Glutamatergic neuron (in vitro differentiated cells): ENCODE measurements around the gene THBS1. TPM values are rescaled to one million over a fixed set of nuclear protein-coding genes. Genes with fewer than 3 reads are reported as not detected.

Experiments
- DNase-seq: peaks from one replicate; pipeline ENCODE4 v3.0.0; 2022
- H3K27ac Mint-ChIP-seq: one replicate; pipeline ENCODE4 v1.8.0; 2020; ENCODE audit warnings: mild to moderate bottlenecking, mixed read lengths, inconsistent platforms; ENCODE audit not compliant: unreplicated experiment
- H3K27me3 Mint-ChIP-seq: one replicate; pipeline ENCODE4 v1.8.0; 2020; ENCODE audit warnings: mild to moderate bottlenecking, moderate library complexity, mixed read lengths, inconsistent platforms; ENCODE audit not compliant: unreplicated experiment
- H3K36me3 Mint-ChIP-seq: one replicate; pipeline ENCODE4 v1.8.0; 2020; ENCODE audit warnings: mild to moderate bottlenecking, mixed read lengths, inconsistent platforms; ENCODE audit not compliant: unreplicated experiment
- H3K4me1 Mint-ChIP-seq: one replicate; pipeline ENCODE4 v1.8.0; 2020; ENCODE audit warnings: mild to moderate bottlenecking, low read depth, mixed read lengths, inconsistent platforms; ENCODE audit not compliant: unreplicated experiment
- H3K4me3 Mint-ChIP-seq: one replicate; pipeline ENCODE4 v1.8.0; 2020; ENCODE audit warnings: mild to moderate bottlenecking, mixed read lengths, inconsistent platforms; ENCODE audit not compliant: unreplicated experiment
- H3K9me3 Mint-ChIP-seq: one replicate; pipeline ENCODE4 v1.8.0; 2020; ENCODE audit warnings: mild to moderate bottlenecking, moderate library complexity, mixed read lengths, inconsistent platforms; ENCODE audit not compliant: unreplicated experiment
- CTCF ChIP-seq: fragments of 200-600 bp; sonication (generic); IDR thresholded peaks from one replicate; pipeline ENCODE4 v1.5.0; 2021; ENCODE audit not compliant: partially characterized antibody, unreplicated experiment
- total RNA-seq: library from RNA; stranded (reverse); fragmentation: NEBNext Ultra II Directional; extraction: Animal tissue kit (Norgen Biotek cat#: 25700); gene quantifications from one replicate; pipeline ENCODE4 v1.2.1, GENCODE V29; 2021; ENCODE audit not compliant: unreplicated experiment

THBS1 gene
- total RNA-seq, 1 donor from 2014 or later = 0.83 TPM

- no peak for TF ChIP-seq CTCF
- peaks cover 3% of the 10 kb centered on the region for H3K9me3 Mint-ChIP-seq
- H3K36me3 Mint-ChIP-seq = no peaks in the 10 kb centered on the region
- H3K27me3 Mint-ChIP-seq = no peaks in the 10 kb centered on the region
- H3K27ac Mint-ChIP-seq = no peak overlapping the region
- DNase-seq = no peak
- H3K4me1 Mint-ChIP-seq = peaks cover 14% of the 10 kb centered on the region
- H3K4me3 Mint-ChIP-seq = no peak overlapping the region
These were observed 7.1 kb downstream of the THBS1 start for GRCh38 chr15:39587731-39588530.

GRCh38 chr15:39588531-39589192 lies 7.8 kb downstream of the THBS1 start:
- no peak for DNase-seq
- Mint-ChIP-seq H3K4me3 (no peak overlapping the region), H3K9me3 (peaks cover 2% of the 10 kb centered on the region), H3K36me3 (no peaks in the 10 kb centered on the region), H3K4me1 (peaks cover 14% of the 10 kb centered on the region), H3K27me3 (no peaks in the 10 kb centered on the region), H3K27ac (no peak overlapping the region)
- TF ChIP-seq CTCF = no peak

- no peak overlapping the region for H3K27ac Mint-ChIP-seq
- H3K4me3 Mint-ChIP-seq = no peak overlapping the region
- peaks cover 2% of the 10 kb centered on the region for H3K9me3 Mint-ChIP-seq
- DNase-seq = no peak
- H3K27me3 Mint-ChIP-seq = no peaks in the 10 kb centered on the region
- peaks cover 14% of the 10 kb centered on the region for H3K4me1 Mint-ChIP-seq
- H3K36me3 Mint-ChIP-seq = no peaks in the 10 kb centered on the region
- TF ChIP-seq CTCF = no peak
These were observed 8.4 kb downstream of the THBS1 start for GRCh38 chr15:39589193-39589814.

- Mint-ChIP-seq H3K4me1 (peaks cover 14% of the 10 kb centered on the region), H3K36me3 (no peaks in the 10 kb centered on the region), H3K4me3 (no peak overlapping the region), H3K9me3 (peaks cover 2% of the 10 kb centered on the region), H3K27me3 (no peaks in the 10 kb centered on the region), H3K27ac (no peak overlapping the region)
- DNase-seq = no peak
- TF ChIP-seq CTCF = no peak
These were observed 9.2 kb downstream of the THBS1 start for GRCh38 chr15:39589815-39590644.
